ENCODE data around the gene MSL2.
"Not testable (repeated sequence)": the region's sequence is repeated elsewhere in the genome, so short reads cannot be mapped to it uniquely, and the experiment has no call there.

Gene MSL2, protein sequence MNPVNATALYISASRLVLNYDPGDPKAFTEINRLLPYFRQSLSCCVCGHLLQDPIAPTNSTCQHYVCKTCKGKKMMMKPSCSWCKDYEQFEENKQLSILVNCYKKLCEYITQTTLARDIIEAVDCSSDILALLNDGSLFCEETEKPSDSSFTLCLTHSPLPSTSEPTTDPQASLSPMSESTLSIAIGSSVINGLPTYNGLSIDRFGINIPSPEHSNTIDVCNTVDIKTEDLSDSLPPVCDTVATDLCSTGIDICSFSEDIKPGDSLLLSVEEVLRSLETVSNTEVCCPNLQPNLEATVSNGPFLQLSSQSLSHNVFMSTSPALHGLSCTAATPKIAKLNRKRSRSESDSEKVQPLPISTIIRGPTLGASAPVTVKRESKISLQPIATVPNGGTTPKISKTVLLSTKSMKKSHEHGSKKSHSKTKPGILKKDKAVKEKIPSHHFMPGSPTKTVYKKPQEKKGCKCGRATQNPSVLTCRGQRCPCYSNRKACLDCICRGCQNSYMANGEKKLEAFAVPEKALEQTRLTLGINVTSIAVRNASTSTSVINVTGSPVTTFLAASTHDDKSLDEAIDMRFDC

DNA sequence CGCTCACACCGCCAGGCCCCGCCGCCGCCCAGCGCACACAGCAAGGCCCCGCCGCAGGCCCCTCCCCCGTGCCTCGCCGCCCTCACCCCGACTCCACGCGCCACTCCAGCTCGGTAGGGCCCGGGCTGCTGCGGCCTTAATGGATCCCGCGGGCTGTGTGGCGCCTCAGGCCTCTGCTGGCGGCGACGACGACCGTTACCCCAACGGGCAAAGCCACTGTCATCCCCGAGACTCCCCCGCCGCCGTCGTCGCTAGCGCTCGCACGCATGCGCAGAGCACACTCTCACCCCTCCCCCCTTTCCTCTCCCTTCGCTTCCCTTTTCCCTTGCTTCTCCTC lies at the start of gene MSL2:
Gene MSL2, minus strand, starts transcription at position 272 of the 337 bp plus-strand sequence. CDS start 1,222 bp downstream, outside the sequence.
- DNase-seq = no peak

- DNase-seq = no peak
Observed at GRCh38 chr3:136245691-136246090, 49.6 kb upstream of the MSL2 start.

DNA sequence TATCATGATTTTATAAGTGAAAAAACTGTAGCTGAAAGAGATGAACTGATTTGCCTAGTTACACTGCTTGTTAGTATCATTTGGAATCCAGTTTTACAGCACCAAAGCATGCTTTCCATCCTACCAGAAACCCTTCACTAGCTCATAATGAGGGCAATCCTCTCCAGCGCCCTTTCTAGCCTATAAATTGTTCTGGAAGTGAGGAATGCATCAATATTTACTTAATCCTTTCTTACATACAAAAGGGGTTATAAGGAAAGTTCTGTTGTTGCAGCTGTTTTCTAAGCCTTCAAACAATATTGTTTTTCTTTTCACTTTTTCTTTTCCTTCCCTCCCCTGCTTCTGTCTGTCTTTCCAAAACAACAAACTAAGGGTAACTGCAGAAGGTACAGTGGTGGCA lies 43.0 kb upstream of the MSL2 start:
- DNase-seq = no peak

GRCh38 chr3:136237961-136238649 lies 42.0 kb upstream of the MSL2 start:
- no peak for DNase-seq

DNA sequence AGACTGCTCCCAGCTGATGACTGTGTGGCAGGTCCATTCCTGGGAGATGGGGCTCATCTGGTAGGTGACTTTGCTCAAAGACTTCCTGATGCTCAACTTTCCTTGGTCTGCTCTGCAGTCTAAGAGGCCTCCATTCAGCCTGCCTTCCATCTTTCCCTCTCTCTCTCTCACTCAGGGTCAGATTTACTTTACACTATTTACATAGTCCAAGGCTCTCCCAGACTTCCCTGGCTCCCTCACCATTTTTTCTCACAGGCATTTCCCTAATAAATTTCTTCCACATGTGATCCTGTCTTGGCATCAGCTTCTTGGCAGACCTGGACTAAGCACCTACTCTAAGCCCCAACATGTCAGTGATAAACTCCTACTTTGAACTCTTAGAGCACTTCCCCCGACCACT lies 41.0 kb upstream of the MSL2 start:
- no peak for DNase-seq

GRCh38 chr3:136236109-136236508 lies 40.0 kb upstream of the MSL2 start:
- no peak for DNase-seq

- no peak for DNase-seq
Observed at GRCh38 chr3:136235545-136235944, 39.4 kb upstream of the MSL2 start.

- no peak for DNase-seq
Observed at GRCh38 chr3:136232413-136232812, 36.3 kb upstream of the MSL2 start.

- not testable (repeated sequence) for DNase-seq
Observed at GRCh38 chr3:136222746-136223145, 26.6 kb upstream of the MSL2 start.

DNA sequence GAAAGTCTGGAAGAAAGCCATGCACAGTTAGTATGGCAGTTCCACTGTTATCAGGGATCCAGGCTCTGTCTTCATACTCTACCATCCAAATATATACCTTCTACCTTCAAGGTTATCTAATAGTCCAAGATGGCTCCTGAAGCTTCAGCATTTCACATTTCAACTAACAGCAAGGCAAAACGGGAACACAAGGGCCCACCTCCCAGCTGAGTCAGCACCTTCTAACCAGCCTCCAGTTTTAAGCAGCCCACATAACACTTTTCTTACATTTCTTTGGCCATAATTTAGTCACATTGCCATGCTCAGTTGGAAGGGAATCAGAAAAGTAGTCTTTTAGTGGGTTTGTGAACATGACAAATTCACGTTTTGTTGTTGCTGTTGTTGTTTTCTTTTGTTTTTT lies 15.4 kb upstream of the MSL2 start:
- no peak for DNase-seq

DNA sequence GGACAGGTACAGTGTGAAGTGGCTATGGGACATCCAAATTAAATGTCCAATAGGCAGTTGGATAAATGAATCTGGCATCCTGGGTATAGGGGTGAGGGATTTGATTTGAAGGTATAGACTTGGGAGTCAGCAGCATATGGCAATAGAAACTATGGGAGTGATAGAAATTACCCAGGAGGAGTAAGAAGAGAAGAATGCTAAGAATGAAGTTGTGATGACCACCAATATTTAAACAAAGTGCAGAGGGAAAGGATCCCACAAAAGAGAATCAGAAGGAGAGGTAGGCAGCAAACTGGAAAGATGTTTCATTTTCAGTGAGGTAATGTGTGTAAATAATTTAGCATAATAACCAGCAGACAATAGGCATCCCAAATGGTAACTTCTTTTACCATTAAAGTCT lies 13.8 kb upstream of the MSL2 start:
- no peak for DNase-seq

DNA sequence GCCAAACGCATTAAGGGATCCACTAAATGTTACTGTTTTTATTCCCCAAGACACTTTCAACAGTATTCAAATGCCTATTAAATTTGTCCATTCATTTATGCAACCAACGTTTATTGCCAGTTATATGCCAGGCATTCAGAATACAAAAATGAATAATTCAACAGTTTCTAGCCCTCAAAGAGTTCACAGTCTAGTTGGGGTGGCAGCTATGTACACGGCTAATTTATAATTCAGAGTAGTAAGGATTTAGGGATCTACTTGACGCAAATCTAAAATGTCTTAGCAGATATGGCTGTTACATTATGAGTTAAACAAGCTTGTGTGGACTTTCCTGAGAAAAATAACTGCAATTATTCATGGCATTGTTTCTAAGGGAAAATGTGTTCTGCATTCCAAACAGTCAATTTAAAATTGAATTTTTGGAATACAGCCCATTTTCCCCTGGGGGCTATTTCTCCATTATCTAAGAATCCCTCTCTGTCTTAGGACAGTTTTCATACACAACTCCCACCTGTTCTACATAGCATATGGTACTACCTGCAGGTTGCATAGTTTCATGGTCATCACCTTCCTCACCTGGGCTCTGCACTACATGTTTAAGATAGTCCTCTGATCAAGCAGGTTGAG lies 11.5 kb upstream of the MSL2 start:
- DNase-seq = no peak

GRCh38 chr3:136199219-136199618 lies 3.1 kb upstream of the MSL2 start:
- not testable (repeated sequence) for DNase-seq

DNA sequence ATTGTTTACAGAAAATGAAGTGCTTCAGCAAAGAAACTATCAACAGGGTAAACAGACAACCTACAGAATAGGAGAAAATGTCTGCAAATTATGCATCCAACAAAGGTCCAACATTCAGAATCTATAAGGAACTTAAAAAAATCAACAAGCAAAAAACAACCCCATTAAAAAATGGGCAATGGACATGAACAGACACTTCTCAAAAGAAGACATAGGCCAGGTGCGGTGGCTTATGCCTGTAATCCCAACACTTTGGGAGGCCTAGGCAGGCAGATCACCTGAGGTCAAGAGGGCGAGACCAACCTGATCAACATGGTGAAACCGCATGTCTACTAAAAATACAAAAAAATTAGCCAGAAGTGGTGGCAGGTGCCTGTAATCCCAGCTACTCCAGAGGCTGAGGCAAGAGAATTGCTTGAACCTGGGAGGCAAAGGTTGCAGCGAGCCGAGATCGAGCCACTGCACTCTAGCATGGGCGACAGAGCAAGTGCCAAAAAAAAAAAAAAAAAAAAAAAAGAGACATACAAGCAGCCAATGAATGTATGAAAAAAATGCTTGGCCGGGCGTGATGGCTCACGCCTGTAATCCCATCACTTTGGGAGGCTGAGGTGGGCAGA lies 2.4 kb upstream of the MSL2 start:
- not testable (repeated sequence) for DNase-seq

DNA sequence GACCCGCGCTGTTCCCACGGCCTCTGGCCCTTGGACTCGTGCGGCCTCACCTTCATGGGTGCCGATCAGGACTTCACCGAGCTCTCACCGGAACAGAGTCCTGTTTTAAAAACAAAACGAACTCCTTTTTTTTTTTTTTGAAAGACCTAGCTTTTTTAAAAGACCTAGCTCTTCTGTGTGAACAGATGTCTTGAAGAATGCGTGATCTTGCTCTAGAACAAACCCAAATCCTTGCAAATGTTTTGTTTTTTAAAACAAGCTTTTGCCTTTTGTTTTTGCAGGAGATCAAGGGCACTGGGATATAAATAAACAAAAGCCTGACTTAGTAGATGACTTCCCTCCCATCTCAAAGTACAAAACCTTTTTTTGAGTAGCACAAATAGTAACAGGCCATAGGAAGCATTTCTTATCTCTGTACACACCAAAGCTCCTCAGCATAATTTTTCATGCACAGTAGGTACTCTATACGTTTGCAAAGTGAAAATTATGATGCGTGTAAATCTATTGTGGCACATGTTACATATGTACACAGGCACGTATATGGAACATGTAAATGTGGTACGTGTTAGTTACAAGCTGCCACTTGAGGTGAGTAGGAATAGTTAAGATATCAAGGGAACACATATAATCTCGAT lies 1.1 kb upstream of the MSL2 start:
- no peak for DNase-seq

- peak; percentile 99 for DNase-seq
Observed at GRCh38 chr3:136196401-136197158, 445 bp upstream of the MSL2 start.

DNA sequence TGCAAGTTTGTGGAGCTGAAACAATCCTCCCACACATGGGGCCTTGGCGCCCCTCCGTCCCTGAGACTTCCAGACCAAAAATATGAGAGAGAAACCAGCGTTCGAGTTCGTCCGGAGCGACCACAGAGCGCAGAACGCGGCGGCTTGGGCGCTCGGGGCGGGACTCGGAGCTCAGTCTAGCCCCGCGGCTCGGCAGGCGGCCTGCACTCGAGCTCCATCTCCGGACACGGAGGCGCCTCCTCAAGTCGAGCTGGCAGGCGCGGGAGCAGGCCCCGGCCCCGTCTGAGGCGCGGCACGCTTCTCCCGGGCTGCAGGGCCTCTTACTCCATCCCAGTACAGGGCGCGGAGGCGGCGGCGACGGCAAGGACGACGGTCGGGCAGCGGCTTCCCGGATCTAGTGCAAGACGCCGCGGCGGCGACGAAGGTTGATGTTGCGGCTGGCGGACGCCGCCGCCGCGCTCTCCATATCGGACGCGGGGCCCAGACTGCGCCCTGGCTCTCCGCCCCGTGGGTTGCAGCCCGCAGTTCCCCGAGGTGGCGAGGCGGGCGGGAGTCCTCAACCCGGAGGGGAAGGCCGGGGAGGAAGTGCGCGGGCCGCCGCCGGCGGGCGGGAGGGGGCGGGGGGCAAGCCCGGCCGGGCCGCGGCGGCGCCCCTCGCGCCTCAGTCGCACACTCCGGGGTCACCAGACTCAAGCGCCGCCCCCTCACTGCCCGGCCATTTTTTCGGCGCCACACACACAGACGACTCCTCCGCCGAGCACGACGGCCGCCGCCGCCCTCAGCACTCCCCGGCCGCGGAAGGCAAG lies 674 bp downstream of the MSL2 start:
- peak; percentile 92 for DNase-seq

GRCh38 chr3:136194409-136195257 lies 1.5 kb downstream of the MSL2 start:
- peak; percentile 89 for DNase-seq

DNA sequence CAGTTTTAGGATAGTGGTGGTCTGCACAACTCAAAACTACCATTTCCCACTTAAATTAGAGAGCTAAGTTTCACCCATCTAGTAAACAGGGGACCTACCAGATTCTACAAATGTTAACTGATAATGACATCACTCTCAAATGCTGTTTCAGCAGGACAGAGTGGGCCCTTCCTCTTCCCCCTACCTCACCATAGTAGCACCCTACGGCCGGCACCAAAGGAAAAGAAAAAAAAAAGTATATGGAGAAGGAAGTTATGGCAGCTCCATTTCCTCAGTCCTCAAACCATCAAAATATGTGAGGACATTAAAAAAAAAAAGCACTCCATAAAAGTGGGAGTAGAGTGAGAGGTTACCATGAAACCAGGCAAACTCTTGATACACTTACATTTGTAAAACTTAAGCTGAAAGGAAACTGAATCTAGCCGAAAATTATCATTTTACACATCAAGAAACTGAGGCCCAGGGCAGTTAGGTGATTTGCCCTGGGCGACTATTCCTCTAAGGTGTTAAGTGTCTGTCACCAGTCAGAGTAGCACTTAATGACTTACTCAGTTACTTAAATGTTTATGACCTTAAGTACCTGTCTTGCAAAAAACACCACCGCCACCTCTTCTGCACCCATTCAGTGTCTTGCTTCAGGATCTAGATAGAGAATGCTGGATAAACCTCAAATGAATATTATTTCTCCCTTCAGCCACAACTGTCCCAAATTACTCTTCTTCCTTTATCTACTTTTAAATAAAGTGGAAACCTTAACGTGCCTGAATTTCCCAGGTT lies 2.7 kb downstream of the MSL2 start:
- DNase-seq = no peak
